ENCODE measurements around the gene ENDOU.

ENDOU gene

GRCh38 chr12:47763481-47764346, 38.4 kb upstream of the ENDOU start:
- no peak for TF ChIP-seq CTCF (IDR thresholded peaks at IDR 0.05; ENCODE audit: low read depth, low read length)
- no peak overlapping the region for H3K4me3 ChIP-seq (ENCODE audit: low read depth, low read length)
- no peak for DNase-seq (ENCODE audit: low read depth, low spot score)
- in situ Hi-C loops (cut with HindIII; ENCODE audit: low sequenced_read_pairs): no loop called here

- TF ChIP-seq CTCF (IDR thresholded peaks at IDR 0.05; ENCODE audit: low read depth, low read length): no peak
- DNase-seq (ENCODE audit: low read depth, low spot score): no peak
- in situ Hi-C loops (cut with HindIII; ENCODE audit: low sequenced_read_pairs): no loop called here
- no peak overlapping the region for H3K4me3 ChIP-seq (ENCODE audit: low read depth, low read length)
Measured at GRCh38 chr12:47762850-47763465, 37.7 kb upstream of the ENDOU start.

GRCh38 chr12:47758834-47759690, 33.8 kb upstream of the ENDOU start, which contains the start of gene RAPGEF3:
Gene RAPGEF3 (minus strand): TSS chr12:47758880. CDS start chr12:47758556, 324 bp downstream.
- H3K4me3 ChIP-seq (ENCODE audit: low read depth, low read length): peak within 1 kb of the TSS; percentile 53
- TF ChIP-seq CTCF (IDR thresholded peaks at IDR 0.05; ENCODE audit: low read depth, low read length): peak; percentile 63
- in situ Hi-C loops (cut with HindIII; ENCODE audit: low sequenced_read_pairs): no loop called here
- DNase-seq (ENCODE audit: low read depth, low spot score): peak; percentile 83

- H3K4me3 ChIP-seq (ENCODE audit: low read depth, low read length): peak overlapping the region; percentile 53
- DNase-seq (ENCODE audit: low read depth, low spot score): no peak
- no peak for TF ChIP-seq CTCF (IDR thresholded peaks at IDR 0.05; ENCODE audit: low read depth, low read length)
- in situ Hi-C loops (cut with HindIII; ENCODE audit: low sequenced_read_pairs): no loop called here
Measured at GRCh38 chr12:47758584-47758833, 33.2 kb upstream of the ENDOU start.

- H3K4me3 ChIP-seq (ENCODE audit: low read depth, low read length): peak overlapping the region; percentile 53
- in situ Hi-C loops (cut with HindIII; ENCODE audit: low sequenced_read_pairs): no loop called here
- TF ChIP-seq CTCF (IDR thresholded peaks at IDR 0.05; ENCODE audit: low read depth, low read length): no peak
- DNase-seq (ENCODE audit: low read depth, low spot score): no peak
Measured at GRCh38 chr12:47757840-47758583, 32.7 kb upstream of the ENDOU start.

GRCh38 chr12:47757364-47757839, 32.1 kb upstream of the ENDOU start:
- H3K4me3 ChIP-seq (ENCODE audit: low read depth, low read length): no peak overlapping the region
- in situ Hi-C loops (cut with HindIII; ENCODE audit: low sequenced_read_pairs): no loop called here
- DNase-seq (ENCODE audit: low read depth, low spot score): no peak
- TF ChIP-seq CTCF (IDR thresholded peaks at IDR 0.05; ENCODE audit: low read depth, low read length): no peak

Measured in astrocyte of the spinal cord (primary cell).